CD4-positive, alpha-beta memory T cell (primary cell): Measurements from ENCODE around the gene PLK4. TPM values are rescaled to one million over a fixed set of nuclear protein-coding genes. Genes with fewer than 3 reads are reported as not detected.
A peak's percentile ranks its signal among the peaks of the same experiment; 100 is the strongest.

Experiments
- CTCF ChIA-PET: fragments of 350-600 bp; sonication (Branson Sonifier 250); formaldehyde crosslinking; loops from one replicate; lab custom pipeline; 2021; ENCODE audit warnings: inconsistent platforms; ENCODE audit not compliant: partially characterized antibody; lab: Charles Lee
- POLR2A ChIA-PET: fragments of 350-600 bp; sonication (Branson Sonifier 250); formaldehyde crosslinking; loops from one replicate; lab custom pipeline; 2021; ENCODE audit not compliant: partially characterized antibody; lab: Charles Lee
- DNase-seq, 5 donors: peaks; one replicate each; pipeline versions ENCODE4 v3.0.0 to v3.0.0-alpha.2; 2020 to 2022; ENCODE audit warnings: mixed read lengths in 1 of 5
- H3K27ac ChIP-seq: one replicate; pipeline ENCODE4 v1.7.0; 2013; ENCODE audit warnings: low read depth, low read length
- H3K27me3 ChIP-seq: 2 replicates; pipeline ENCODE4 v1.7.0; 2013; ENCODE audit warnings: mild to moderate bottlenecking, low read length, moderate library complexity; ENCODE audit not compliant: insufficient read depth
- H3K36me3 ChIP-seq: 2 replicates; pipeline ENCODE4 v1.7.0; 2013; ENCODE audit warnings: mild to moderate bottlenecking, low read length, moderate library complexity; ENCODE audit not compliant: insufficient read depth
- H3K4me1 ChIP-seq: 2 replicates; pipeline ENCODE4 v1.7.0; 2013; ENCODE audit warnings: mild to moderate bottlenecking, low read length, moderate library complexity; ENCODE audit not compliant: insufficient read depth
- H3K4me3 ChIP-seq, 2 donors: one replicate each; pipeline ENCODE4 v1.7.0; 2013; ENCODE audit warnings: low read length in 2 of 2, mild to moderate bottlenecking in 1 of 2
- H3K9me3 ChIP-seq, 2 donors: one replicate each; pipeline ENCODE4 v1.7.0; 2013; ENCODE audit warnings: low read length in 2 of 2, control low read depth in 1 of 2; ENCODE audit not compliant: control insufficient read depth in 1 of 2
- H3K27ac Mint-ChIP-seq, 7 donors: one replicate each; pipeline ENCODE4 v1.8.0; 2020 to 2021; ENCODE audit warnings: mixed read lengths in 7 of 7, mild to moderate bottlenecking in 6 of 7, inconsistent platforms in 3 of 7, moderate library complexity in 3 of 7
- H3K27me3 Mint-ChIP-seq, 2 donors: one replicate each; pipeline ENCODE4 v1.8.0; 2020 to 2021; ENCODE audit warnings: mixed read lengths in 2 of 2
- H3K36me3 Mint-ChIP-seq, 2 donors: one replicate each; pipeline ENCODE4 v1.8.0; 2020 to 2021; ENCODE audit warnings: mixed read lengths in 2 of 2, inconsistent platforms in 1 of 2, mild to moderate bottlenecking in 1 of 2
- H3K4me1 Mint-ChIP-seq, 4 donors: one replicate each; pipeline ENCODE4 v1.8.0; 2020 to 2021; ENCODE audit warnings: mixed read lengths in 4 of 4, mild to moderate bottlenecking in 1 of 4
- H3K4me3 Mint-ChIP-seq, 8 donors: one replicate each; pipeline ENCODE4 v1.8.0; 2020 to 2021; ENCODE audit warnings: mixed read lengths in 8 of 8, mild to moderate bottlenecking in 7 of 8, moderate library complexity in 6 of 8, inconsistent platforms in 3 of 8
- H3K9me3 Mint-ChIP-seq, 8 donors: one replicate each; pipeline ENCODE4 v1.8.0; 2020 to 2021; ENCODE audit warnings: mixed read lengths in 8 of 8, mild to moderate bottlenecking in 5 of 8, inconsistent platforms in 3 of 8, moderate library complexity in 1 of 8
- intact Hi-C: fragments of 100-400 bp; cut with micrococcal nuclease; formaldehyde crosslinking; loops from one replicate; pipeline ENCODE4 v1.15.1; 2023
- polyA plus RNA-seq, 2 donors: library from polyadenylated mRNA; unstranded; fragments of 300-500 nt; fragmentation: Illumina TruSeq; gene quantifications; one replicate each; pipeline ENCODE4 v1.2.3, GENCODE V29; 2021
- total RNA-seq, 2 experiments: library from RNA; stranded (reverse); gene quantifications; one replicate each; pipeline ENCODE4 v1.2.3, GENCODE V29; 2021

PLK4 gene
- total and polyA plus RNA-seq, 4 experiments from 2014 or later, result 0.65 to 2.6 (median 1.3) TPM

- Mint-ChIP-seq H3K4me1 (peaks cover 0 to 1% (median 0%) of the 10 kb centered on the region in 4 donors), H3K27me3 (no peaks in the 10 kb centered on the region), H3K27ac (no peak overlapping the region), H3K4me3 (no peak overlapping the region), H3K36me3 (peaks cover 0 to 5% of the 10 kb centered on the region in 2 donors), H3K9me3 (no peaks in the 10 kb centered on the region)
- H3K27me3 ChIP-seq, result no peaks in the 10 kb centered on the region
- DNase-seq, result no peak
- ChIA-PET CTCF (no interaction called here), POLR2A (no interaction called here)
- H3K4me1 ChIP-seq, result no peaks in the 10 kb centered on the region
- intact Hi-C loops, result no loop called here
- no peak overlapping the region for H3K27ac ChIP-seq
- no peaks in the 10 kb centered on the region for H3K36me3 ChIP-seq
- H3K4me3 ChIP-seq, result no peak overlapping the region
- no peaks in the 10 kb centered on the region for H3K9me3 ChIP-seq
Observed at GRCh38 chr4:127870688-127871087, 10.0 kb upstream of the PLK4 start.

GRCh38 chr4:127875791-127876190 is 4.9 kb upstream of the PLK4 start:
- Histone ChIP-seq H3K4me3 (no peak overlapping the region), H3K36me3 (no peaks in the 10 kb centered on the region), H3K4me1 (peaks cover 6% of the 10 kb centered on the region), H3K27ac (no peak overlapping the region), H3K27me3 (no peaks in the 10 kb centered on the region), H3K9me3 (no peaks in the 10 kb centered on the region)
- no peak for DNase-seq
- Mint-ChIP-seq H3K4me3 (no peak overlapping the region), H3K27ac (no peak overlapping the region), H3K9me3 (peaks cover 0 to 1% (median 0%) of the 10 kb centered on the region in 8 donors), H3K27me3 (no peaks in the 10 kb centered on the region), H3K4me1 (peaks cover 4 to 16% (median 7%) of the 10 kb centered on the region in 4 donors), H3K36me3 (peaks cover 5% of the 10 kb centered on the region in 2 donors)
- intact Hi-C loops, result no loop called here
- CTCF ChIA-PET, result no interaction called here
- POLR2A ChIA-PET, result interaction anchor here (0.8 to 1.1 kb wide), 2 partner anchors 16 to 90 kb away, joined by 3 read pairs; partner anchors contain the start of genes ABHD18 and MFSD8

- Mint-ChIP-seq H3K36me3 (peaks cover 5 to 11% of the 10 kb centered on the region in 2 donors), H3K4me3 (peak overlapping the region; percentile 96 to 100 (median 97)), H3K9me3 (peaks cover 0 to 3% (median 0%) of the 10 kb centered on the region in 8 donors), H3K27me3 (no peaks in the 10 kb centered on the region), H3K27ac (peak overlapping the region; percentile 86 to 99 (median 98)), H3K4me1 (peaks cover 8 to 28% (median 18%) of the 10 kb centered on the region in 4 donors)
- H3K4me1 ChIP-seq, result peaks cover 14% of the 10 kb centered on the region
- no peak for DNase-seq
- H3K27me3 ChIP-seq, result no peaks in the 10 kb centered on the region
- ChIA-PET POLR2A (interaction anchor here (1.3 to 2.5 kb wide), 4 partner anchors 9 to 179 kb away, joined by 3 to 35 read pairs (median 12); partner anchors contain the start of genes ABHD18, LARP1B and MFSD8), CTCF (interaction anchor here (3.0 kb wide), 1 partner anchor 84 kb away, joined by 17 read pairs; the partner anchor contains the start of genes ABHD18 and MFSD8)
- H3K4me3 ChIP-seq, result peak overlapping the region; percentile 79 to 93
- intact Hi-C loops, result loop anchor here (2.0 kb wide), 1 partner anchor 929 kb away; no protein-coding TSS in a partner anchor
- H3K27ac ChIP-seq, result peak overlapping the region; percentile 68
- H3K9me3 ChIP-seq, result no peaks in the 10 kb centered on the region
- H3K36me3 ChIP-seq, result no peaks in the 10 kb centered on the region
Observed at GRCh38 chr4:127881563-127881864, 821 bp downstream of the PLK4 start.

- no peaks in the 10 kb centered on the region for H3K27me3 Mint-ChIP-seq
- peaks cover 5% of the 10 kb centered on the region for H3K4me1 ChIP-seq
- H3K9me3 ChIP-seq, result no peaks in the 10 kb centered on the region
- no peaks in the 10 kb centered on the region for H3K27me3 ChIP-seq
- POLR2A ChIA-PET, result no interaction called here
- H3K36me3 ChIP-seq, result no peaks in the 10 kb centered on the region
- peaks cover 0 to 6% (median 1%) of the 10 kb centered on the region in 4 donors for H3K4me1 Mint-ChIP-seq
- DNase-seq, result no peak
- H3K4me3 ChIP-seq, result no peak overlapping the region
- H3K9me3 Mint-ChIP-seq, result no peaks in the 10 kb centered on the region
- H3K4me3 Mint-ChIP-seq, result no peak overlapping the region
- H3K36me3 Mint-ChIP-seq, result peaks cover 3 to 5% of the 10 kb centered on the region in 2 donors
- intact Hi-C loops, result no loop called here
- CTCF ChIA-PET, result no interaction called here
- H3K27ac ChIP-seq, result no peak overlapping the region
- no peak overlapping the region for H3K27ac Mint-ChIP-seq
Observed at GRCh38 chr4:127888559-127888958, 7.9 kb downstream of the PLK4 start.

- Mint-ChIP-seq H3K4me3 (no peak overlapping the region), H3K36me3 (peaks cover 5% of the 10 kb centered on the region in 2 donors), H3K4me1 (peaks cover 0 to 9% (median 2%) of the 10 kb centered on the region in 4 donors), H3K27ac (no peak overlapping the region), H3K27me3 (no peaks in the 10 kb centered on the region), H3K9me3 (no peaks in the 10 kb centered on the region)
- Histone ChIP-seq H3K4me1 (peaks cover 5% of the 10 kb centered on the region), H3K4me3 (no peak overlapping the region), H3K36me3 (no peaks in the 10 kb centered on the region), H3K27me3 (no peaks in the 10 kb centered on the region), H3K27ac (no peak overlapping the region), H3K9me3 (no peaks in the 10 kb centered on the region)
- CTCF ChIA-PET, result no interaction called here
- POLR2A ChIA-PET, result interaction anchor here (1.9 kb wide), 1 partner anchor 9 kb away, joined by 9 read pairs; the partner anchor contains the start of gene PLK4
- intact Hi-C loops, result no loop called here
- DNase-seq, result no peak
Observed at GRCh38 chr4:127889903-127890302, 9.2 kb downstream of the PLK4 start.

- H3K4me1 ChIP-seq, result no peaks in the 10 kb centered on the region
- Mint-ChIP-seq H3K36me3 (peaks cover 0 to 7% of the 10 kb centered on the region in 2 donors), H3K27me3 (no peaks in the 10 kb centered on the region), H3K4me1 (peaks cover 0 to 3% (median 1%) of the 10 kb centered on the region in 4 donors), H3K9me3 (peaks cover 0 to 9% (median 0%) of the 10 kb centered on the region in 8 donors), H3K27ac (no peak overlapping the region), H3K4me3 (no peak overlapping the region)
- ChIA-PET POLR2A (no interaction called here), CTCF (no interaction called here)
- no peak overlapping the region for H3K27ac ChIP-seq
- no peak overlapping the region for H3K4me3 ChIP-seq
- intact Hi-C loops, result no loop called here
- no peaks in the 10 kb centered on the region for H3K36me3 ChIP-seq
- no peaks in the 10 kb centered on the region for H3K9me3 ChIP-seq
- DNase-seq, result no peak
- H3K27me3 ChIP-seq, result no peaks in the 10 kb centered on the region
Observed at GRCh38 chr4:127896069-127896468, 15.4 kb downstream of the PLK4 start.

GRCh38 chr4:127896528-127896927 is 15.8 kb downstream of the PLK4 start:
- Histone ChIP-seq H3K4me3 (no peak overlapping the region), H3K36me3 (no peaks in the 10 kb centered on the region), H3K9me3 (no peaks in the 10 kb centered on the region), H3K27ac (no peak overlapping the region), H3K27me3 (no peaks in the 10 kb centered on the region), H3K4me1 (no peaks in the 10 kb centered on the region)
- Mint-ChIP-seq H3K27ac (no peak overlapping the region), H3K27me3 (no peaks in the 10 kb centered on the region), H3K4me1 (peaks cover 0 to 3% (median 1%) of the 10 kb centered on the region in 4 donors), H3K9me3 (peaks cover 0 to 9% (median 0%) of the 10 kb centered on the region in 8 donors), H3K4me3 (no peak overlapping the region), H3K36me3 (peaks cover 0 to 7% of the 10 kb centered on the region in 2 donors)
- ChIA-PET CTCF (no interaction called here), POLR2A (no interaction called here)
- no peak for DNase-seq
- intact Hi-C loops, result no loop called here
